HepG2 (cell line): ENCODE results near the gene RTEL1. TPM values are rescaled to one million over a fixed set of nuclear protein-coding genes. Genes with fewer than 3 reads are reported as not detected.

Source experiments
- ATAC-seq: fragments of 200-7000 bp; cut with Tn5 transposase; 3 replicates; pipeline ENCODE4 v1.9.1; 2020; ENCODE audit warnings: mild to moderate bottlenecking, moderate library complexity
- BruUV-seq: library from RNA; stranded (reverse); fragments of 400-500 nt; replicated peaks from 2 replicates; lab custom pipeline; 2021; lab: Mats Ljungman, UMichigan
- CTCF ChIA-PET: fragments of 300-600 bp; formaldehyde crosslinking; extraction: SDS; loops from one replicate; lab custom pipeline; 2021; ENCODE audit warnings: low total read pairs, inconsistent platforms, low intra/inter-chr PET ratio; lab: Yijun Ruan, JAX
- POLR2A ChIA-PET: fragments of 350-600 bp; sonication (Branson Sonifier 250); formaldehyde crosslinking; loops from one replicate; lab custom pipeline; 2020; ENCODE audit warnings: antibody characterized with exemption, inconsistent platforms; lab: Yijun Ruan, JAX
- DNase-seq: peaks from one replicate; pipeline ENCODE4 v3.0.0-alpha.2; 2015; ENCODE audit warnings: low spot score
- FAIRE-seq: peaks from 3 replicates; lab custom pipeline; 2011; peaks lifted over from hg19 to GRCh38; lab: Jason Lieb, UNC
- H2AFZ ChIP-seq: one replicate; pipeline ENCODE4 v1.6.1; 2011; ENCODE audit warnings: low read length, inconsistent platforms
- H3K27ac ChIP-seq: fragments of 300-600 bp; 3 replicates; pipeline ENCODE4 v1.8.0; 2011; ENCODE audit warnings: mixed run types, mild to moderate bottlenecking, mixed read lengths, low read length, inconsistent platforms; ENCODE audit not compliant: insufficient read depth; ENCODE audit errors: extremely low read length
- H3K27me3 ChIP-seq, 2 experiments: fragments of 200-600 bp in 1 of 2; 2 replicates in 1 of 2; 3 replicates in 1 of 2; pipeline versions ENCODE4 v1.6.0 to v1.8.0; 2011; ENCODE audit warnings: low read length in 2 of 2, mild to moderate bottlenecking in 2 of 2, moderate library complexity in 2 of 2, inconsistent platforms in 1 of 2; ENCODE audit not compliant: insufficient read depth in 2 of 2, control insufficient read depth in 1 of 2
- H3K36me3 ChIP-seq, 2 experiments: fragments of 200-600 bp in 1 of 2; replicated peaks in 1 of 2; 2 replicates in 1 of 2; 3 replicates in 1 of 2; pipeline versions ENCODE4 v1.5.1 to v1.8.0; 2011; ENCODE audit warnings: low read length in 2 of 2, inconsistent platforms in 1 of 2; ENCODE audit not compliant: insufficient read depth in 2 of 2, control insufficient read depth in 1 of 2
- H3K4me1 ChIP-seq: 2 replicates; pipeline ENCODE4 v1.5.1; 2012; ENCODE audit warnings: low read length, inconsistent platforms; ENCODE audit not compliant: insufficient read depth
- H3K4me2 ChIP-seq: 2 replicates; pipeline ENCODE4 v1.6.0; 2011; ENCODE audit warnings: low read depth, low read length, inconsistent platforms
- H3K4me3 ChIP-seq, 3 experiments: fragments of 200-600 bp in 1 of 3; sonication (generic), shearing (Covaris generic) in 1 of 3; replicated peaks in 1 of 3; 2 replicates each; pipeline ENCODE4 v1.5.1; 2011 to 2016; ENCODE audit warnings: low read length in 3 of 3, inconsistent platforms in 2 of 3, low read depth in 2 of 3, mild to moderate bottlenecking in 2 of 3, control low read depth in 1 of 3, mixed read lengths in 1 of 3; ENCODE audit not compliant: insufficient read depth in 1 of 3
- H3K79me2 ChIP-seq: one replicate; pipeline ENCODE4 v1.6.1; 2011; ENCODE audit warnings: low read length, inconsistent platforms; ENCODE audit not compliant: insufficient read depth
- H3K9ac ChIP-seq: 2 replicates; pipeline ENCODE4 v1.6.0; 2011; ENCODE audit warnings: mild to moderate bottlenecking, low read depth, low read length, inconsistent platforms; ENCODE audit not compliant: insufficient read depth
- H3K9me3 ChIP-seq: 2 replicates; pipeline ENCODE4 v1.5.1; 2012; ENCODE audit warnings: mild to moderate bottlenecking, low read length
- H4K20me1 ChIP-seq: 2 replicates; pipeline ENCODE4 v1.6.0; 2011; ENCODE audit warnings: inconsistent platforms, mild to moderate bottlenecking, low read length, moderate library complexity; ENCODE audit not compliant: insufficient read depth
- AGO2 ChIP-seq: fragments of 200-400 bp; formaldehyde crosslinking; optimal IDR thresholded peaks from 2 replicates; pipeline ENCODE3; 2017; ENCODE audit warnings: mild to moderate bottlenecking, low read depth, low read length, moderate library complexity
- ATRX ChIP-seq: sonication (generic); formaldehyde crosslinking; IDR thresholded peaks from 2 replicates; pipeline ENCODE4 v1.4.0; 2020; ENCODE audit warnings: missing genetic modification reagents, borderline replicate concordance
- CREB1 ChIP-seq, 2 experiments: fragments of 450-650 bp in 1 of 2; IDR thresholded peaks; 2 replicates each; pipeline ENCODE4 v1.6.1; 2016 to 2017; ENCODE audit warnings: control low read depth in 1 of 2, mild to moderate bottlenecking in 1 of 2, missing compliant biosample characterization in 1 of 2, missing genetic modification characterization in 1 of 2
- MATR3 ChIP-seq: sonication (generic); formaldehyde crosslinking; IDR thresholded peaks from 2 replicates; pipeline ENCODE4 v1.4.0; 2020; ENCODE audit warnings: missing genetic modification reagents
- NFE2 ChIP-seq: sonication (generic); formaldehyde crosslinking; IDR thresholded peaks from 2 replicates; pipeline ENCODE4 v1.4.0; 2020; ENCODE audit warnings: missing genetic modification reagents
- PCBP1 ChIP-seq: fragments of 200-400 bp; formaldehyde crosslinking; IDR thresholded peaks from 2 replicates; pipeline ENCODE4 v1.6.1; 2017; ENCODE audit warnings: mild to moderate bottlenecking, low read depth, low read length, borderline replicate concordance
- POLR2A ChIP-seq, 2 experiments: IDR thresholded peaks; 2 replicates each; pipeline ENCODE4 v1.6.1; 2011; ENCODE audit warnings: low read depth in 2 of 2, low read length in 2 of 2, mild to moderate bottlenecking in 1 of 2, moderate library complexity in 1 of 2; ENCODE audit not compliant: insufficient read depth in 1 of 2
- RBFOX2 ChIP-seq: fragments of 200-400 bp; formaldehyde crosslinking; IDR thresholded peaks from 2 replicates; pipeline ENCODE4 v1.6.1; 2017; ENCODE audit warnings: low read depth, mild to moderate bottlenecking, low read length
- SKI ChIP-seq: fragments of 450-650 bp; IDR thresholded peaks from one replicate; pipeline ENCODE4 v1.6.1; 2018; ENCODE audit warnings: mild to moderate bottlenecking; ENCODE audit not compliant: partially characterized antibody
- TOE1 ChIP-seq: sonication (generic); formaldehyde crosslinking; IDR thresholded peaks from 2 replicates; pipeline ENCODE4 v1.4.0; 2020; ENCODE audit warnings: mild to moderate bottlenecking, missing genetic modification reagents
- ZBTB38 ChIP-seq: sonication (generic); formaldehyde crosslinking; IDR thresholded peaks from 2 replicates; pipeline ENCODE4 v1.5.1; 2020; ENCODE audit warnings: mild to moderate bottlenecking, missing genetic modification reagents
- ZNF136 ChIP-seq: sonication (generic); formaldehyde crosslinking; IDR thresholded peaks from 2 replicates; pipeline ENCODE4 v1.8.1; 2022; ENCODE audit warnings: low read depth, mild to moderate bottlenecking, moderate library complexity, missing genetic modification reagents
- ZNF160 ChIP-seq: sonication (generic); formaldehyde crosslinking; IDR thresholded peaks from 2 replicates; pipeline ENCODE4 v1.8.0; 2022; ENCODE audit warnings: mild to moderate bottlenecking, inconsistent platforms, missing genetic modification reagents
- ZNF24 ChIP-seq: fragments of 450-650 bp; IDR thresholded peaks from 2 replicates; pipeline ENCODE4 v1.6.1; 2017; ENCODE audit warnings: antibody characterized with exemption, mild to moderate bottlenecking
- ZNF264 ChIP-seq: sonication (generic); formaldehyde crosslinking; IDR thresholded peaks from 2 replicates; pipeline ENCODE4 v1.4.0; 2020; ENCODE audit warnings: missing genetic modification reagents
- ZNF274 ChIP-seq: sonication (generic); formaldehyde crosslinking; IDR thresholded peaks from 2 replicates; pipeline ENCODE4 v1.5.1; 2020; ENCODE audit warnings: mild to moderate bottlenecking, missing genetic modification reagents
- ZNF33A ChIP-seq: sonication (generic); formaldehyde crosslinking; IDR thresholded peaks from 2 replicates; pipeline ENCODE4 v1.5.1; 2020; ENCODE audit warnings: missing genetic modification reagents, mild to moderate bottlenecking, moderate library complexity, borderline replicate concordance
- ZNF557 ChIP-seq: sonication (generic); formaldehyde crosslinking; IDR thresholded peaks from 2 replicates; pipeline ENCODE4 v1.4.0; 2020; ENCODE audit warnings: missing genetic modification reagents
- ZNF879 ChIP-seq: sonication (generic); formaldehyde crosslinking; IDR thresholded peaks from 2 replicates; pipeline ENCODE4 v1.8.1; 2023; ENCODE audit warnings: missing genetic modification reagents
- WGBS: methylation state at CpG from one replicate; pipeline ENCODE4 v1.1.6; 2017; ENCODE audit warnings: low lambda C conversion rate; 5-methylcytosine and 5-hydroxymethylcytosine counted together
- in situ Hi-C: cut with HindIII; loops from 2 replicates; pipeline ENCODE4 v1.10.0; 2017; ENCODE audit warnings: low pct_unique_long_range_greater_than_20kb; ENCODE audit not compliant: extremely low pct_ligation_motif_present
- intact Hi-C: fragments of 100-400 bp; cut with micrococcal nuclease; formaldehyde crosslinking; loops from one replicate; pipeline ENCODE4 v1.10.0; 2022; ENCODE audit not compliant: unreplicated experiment
- polyA plus RNA-seq, 8 experiments: library from polyadenylated mRNA; depleted of rRNA in 3 of 8; stranded (reverse) in 7 of 8; unstranded in 1 of 8; fragments of >200 nt; fragmentation: Illumina TruSeq in 4 of 8; extraction: Trizol in 4 of 8; gene quantifications; 2 replicates each; pipeline versions ENCODE4 v1.2.1 to v1.2.3, GENCODE V29; 2011 to 2016; ENCODE audit warnings: low read depth in 4 of 8, missing spikeins in 1 of 8, mixed read lengths in 1 of 8; ENCODE audit not compliant: insufficient read depth in 1 of 8
- total RNA-seq, 5 experiments: library from RNA; depleted of rRNA; stranded (reverse); fragments of >200 nt; fragmentation: Illumina TruSeq; extraction: Trizol; gene quantifications; 2 replicates each; pipeline ENCODE4 v1.2.3, GENCODE V29; 2016; ENCODE audit warnings: low read depth in 1 of 5
- TF ChIP-seq, protein P1 (sequence below): sonication (generic); formaldehyde crosslinking; IDR thresholded peaks from 2 replicates; pipeline ENCODE4 v1.8.0; 2022; ENCODE audit warnings: missing genetic modification reagents, mild to moderate bottlenecking, borderline replicate concordance
- TF ChIP-seq, protein P2 (sequence below): sonication (generic); formaldehyde crosslinking; IDR thresholded peaks from 2 replicates; pipeline ENCODE4 v1.5.0; 2020; ENCODE audit warnings: missing genetic modification reagents, mild to moderate bottlenecking, borderline replicate concordance

RTEL1 gene
- total and polyA plus RNA-seq, 2 of the 13 experiments (the other 11 are each of a cell fraction or from before 2014, with no cell fraction given) = 21.8 to 36.4 TPM

DNA sequence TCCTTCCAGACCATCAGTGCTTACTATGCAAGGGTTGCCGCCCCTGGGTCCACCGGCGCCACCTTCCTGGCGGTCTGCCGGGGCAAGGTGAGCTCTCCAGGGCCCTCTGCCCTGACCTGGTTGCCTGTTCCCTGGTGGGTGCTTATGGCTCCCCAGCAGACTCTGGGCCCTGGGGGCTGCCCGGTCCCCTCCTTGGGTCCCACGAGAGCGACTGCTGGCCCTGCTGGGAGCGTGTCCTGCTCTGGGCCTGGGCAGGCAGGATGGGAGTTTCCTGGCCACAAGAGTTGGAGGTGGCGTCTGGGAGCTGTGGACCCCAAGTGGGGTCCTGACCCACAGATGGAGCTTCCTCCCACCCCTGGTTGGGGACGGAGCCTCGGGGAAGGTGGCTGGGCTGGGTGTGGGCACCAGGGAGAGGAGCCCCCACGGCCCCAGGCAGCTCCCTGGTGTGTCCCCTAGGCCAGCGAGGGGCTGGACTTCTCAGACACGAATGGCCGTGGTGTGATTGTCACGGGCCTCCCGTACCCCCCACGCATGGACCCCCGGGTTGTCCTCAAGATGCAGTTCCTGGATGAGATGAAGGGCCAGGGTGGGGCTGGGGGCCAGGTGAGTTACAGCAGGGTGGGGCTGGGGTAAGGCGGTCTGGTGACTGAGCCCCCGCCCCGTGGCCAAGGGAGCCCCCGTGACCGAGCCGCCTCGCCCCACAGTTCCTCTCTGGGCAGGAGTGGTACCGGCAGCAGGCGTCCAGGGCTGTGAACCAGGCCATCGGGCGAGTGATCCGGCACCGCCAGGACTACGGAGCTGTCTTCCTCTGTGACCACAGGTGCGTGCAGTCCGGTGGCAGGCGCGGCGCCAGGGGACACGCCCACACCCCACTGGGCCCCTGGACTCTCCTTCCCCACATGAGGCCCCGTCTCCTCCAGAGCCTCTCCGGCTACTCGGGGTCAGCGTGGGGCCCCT is 31.2 kb downstream of the RTEL1 start:
- Histone ChIP-seq H3K79me2 (no peaks in the 10 kb centered on the region), H3K36me3 (peaks cover 3 to 4% of the 10 kb centered on the region in 2 experiments; a peak in 3 of 5 replicates), H3K4me1 (no peaks in the 10 kb centered on the region), H3K4me2 (no peak overlapping the region), H2AFZ (no peak overlapping the region), H3K27ac (no peak overlapping the region), H4K20me1 (no peaks in the 10 kb centered on the region; the same call in 1 of the 2 replicates), H3K4me3 (no peak overlapping the region), H3K9ac (no peak overlapping the region), H3K9me3 (no peaks in the 10 kb centered on the region), H3K27me3 (no peaks in the 10 kb centered on the region)
- no peak for DNase-seq
- POLR2A ChIA-PET = no interaction called here
- in situ Hi-C loops (no loop called here), intact Hi-C loops (no loop called here)
- no peak for FAIRE-seq
- no peak for ATAC-seq
- WGBS = 96% methylated on average over 28 of the region's 44 CpGs
- CTCF ChIA-PET = no interaction called here
- no TSS peak for BruUV-seq
- TF ChIP-seq SKI (no peak), NFE2 (CRISPR knock-in tag) (no peak), ATRX (no peak), ZNF879 (CRISPR knock-in tag) (no peak), ZNF557 (no peak), PCBP1 (0 out of 2 replicates have a peak, but pooled peaks have one; percentile 68), RBFOX2 (0 out of 2 replicates have a peak, but pooled peaks have one; percentile 6), POLR2A (IDR thresholded peaks at IDR 0.05; ENCODE audit: insufficient read depth in 1 of 2, low read depth in 2 of 2, low read length in 2 of 2) (peak in 1 of 2 experiments; percentile 27; a peak in 1 of 4 replicates), MATR3 (CRISPR knock-in tag) (0 out of 2 replicates have a peak, but pooled peaks have one; percentile 32), CREB1 (IDR thresholded peaks at IDR 0.05) (no peak), CREB1 (CRISPR knock-in tag; IDR thresholded peaks at IDR 0.05) (no peak), ZBTB38 (CRISPR knock-in tag) (no peak), ZNF160 (CRISPR knock-in tag) (no peak), ZNF24 (no peak), AGO2 (peak; percentile 80), ZNF33A (no peak), ZNF264 (CRISPR knock-in tag) (no peak), ZNF274 (0 out of 2 replicates have a peak, but pooled peaks have one; percentile 43), TOE1 (CRISPR knock-in tag) (no peak), ZNF136 (CRISPR knock-in tag) (no peak)
- TF ChIP-seq, protein P1, sequence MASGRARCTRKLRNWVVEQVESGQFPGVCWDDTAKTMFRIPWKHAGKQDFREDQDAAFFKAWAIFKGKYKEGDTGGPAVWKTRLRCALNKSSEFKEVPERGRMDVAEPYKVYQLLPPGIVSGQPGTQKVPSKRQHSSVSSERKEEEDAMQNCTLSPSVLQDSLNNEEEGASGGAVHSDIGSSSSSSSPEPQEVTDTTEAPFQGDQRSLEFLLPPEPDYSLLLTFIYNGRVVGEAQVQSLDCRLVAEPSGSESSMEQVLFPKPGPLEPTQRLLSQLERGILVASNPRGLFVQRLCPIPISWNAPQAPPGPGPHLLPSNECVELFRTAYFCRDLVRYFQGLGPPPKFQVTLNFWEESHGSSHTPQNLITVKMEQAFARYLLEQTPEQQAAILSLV (CRISPR knock-in tag) = 0 out of 2 replicates have a peak, but pooled peaks have one; percentile 42
- TF ChIP-seq, protein P2, sequence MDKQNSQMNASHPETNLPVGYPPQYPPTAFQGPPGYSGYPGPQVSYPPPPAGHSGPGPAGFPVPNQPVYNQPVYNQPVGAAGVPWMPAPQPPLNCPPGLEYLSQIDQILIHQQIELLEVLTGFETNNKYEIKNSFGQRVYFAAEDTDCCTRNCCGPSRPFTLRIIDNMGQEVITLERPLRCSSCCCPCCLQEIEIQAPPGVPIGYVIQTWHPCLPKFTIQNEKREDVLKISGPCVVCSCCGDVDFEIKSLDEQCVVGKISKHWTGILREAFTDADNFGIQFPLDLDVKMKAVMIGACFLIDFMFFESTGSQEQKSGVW (CRISPR knock-in tag) = no peak
